HEK293T (cell line): ENCODE results near the gene CCNDBP1.

Experiments
- BHLHE40 ChIP-seq: fragments of 450-650 bp; IDR thresholded peaks from 2 replicates; pipeline ENCODE4 v1.6.1; 2016; ENCODE audit warnings: mild to moderate bottlenecking, moderate library complexity, borderline replicate concordance
- CTBP1 ChIP-seq: fragments of 450-650 bp; IDR thresholded peaks from 2 replicates; pipeline ENCODE4 v1.6.1; 2016; ENCODE audit warnings: borderline replicate concordance
- FOXA1 ChIP-seq: fragments of 450-650 bp; IDR thresholded peaks from 2 replicates; pipeline ENCODE4 v1.6.1; 2016; ENCODE audit warnings: mild to moderate bottlenecking
- FOXK2 ChIP-seq: fragments of 450-650 bp; IDR thresholded peaks from 2 replicates; pipeline ENCODE4 v1.6.1; 2016; ENCODE audit warnings: mild to moderate bottlenecking
- HDGF ChIP-seq: fragments of 450-650 bp; IDR thresholded peaks from 2 replicates; pipeline ENCODE4 v1.6.1; 2017; ENCODE audit warnings: antibody characterized with exemption, borderline replicate concordance
- L3MBTL2 ChIP-seq: fragments of 450-650 bp; conservative IDR thresholded peaks from 2 replicates; pipeline ENCODE4 v1.6.1; 2016; ENCODE audit warnings: mild to moderate bottlenecking
- LEF1 ChIP-seq: fragments of 450-650 bp; IDR thresholded peaks from 2 replicates; pipeline ENCODE4 v1.6.1; 2017; ENCODE audit warnings: mild to moderate bottlenecking, borderline replicate concordance
- SUZ12 ChIP-seq: fragments of 450-650 bp; IDR thresholded peaks from 2 replicates; pipeline ENCODE4 v1.6.1; 2016; ENCODE audit warnings: mild to moderate bottlenecking

DNA sequence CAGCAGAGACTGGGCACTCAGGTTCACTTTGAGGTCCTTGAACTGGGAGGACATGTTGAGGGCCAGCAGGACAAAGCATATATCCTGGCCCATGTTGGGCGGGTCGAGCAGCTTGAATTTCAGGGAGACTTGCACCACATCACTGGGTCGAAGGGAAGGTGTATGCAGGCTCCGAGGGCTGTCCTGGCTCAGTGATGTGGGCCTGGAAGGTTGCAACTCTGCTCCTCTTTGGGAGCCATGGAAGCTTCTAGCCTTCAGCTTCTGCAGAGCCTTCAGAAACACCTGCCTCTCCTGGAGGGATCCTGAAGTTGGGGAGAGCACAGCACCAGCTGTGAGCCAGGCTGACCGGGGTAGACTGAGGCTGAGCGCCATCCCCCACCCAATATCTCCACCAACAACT, 50.3 kb downstream of the CCNDBP1 start:
- TF ChIP-seq HDGF (no peak), SUZ12 (no peak), FOXA1 (no peak), L3MBTL2 (no peak), BHLHE40 (no peak), LEF1 (no peak), FOXK2 (no peak), CTBP1 (no peak)
